KOPT-K1 (cell line): ENCODE data around the gene TENM4.

Source experiments
- H3K27ac ChIP-seq: fragments of 200-600 bp; sonication (generic); 2 replicates; pipeline ENCODE4 v1.5.1; 2016; ENCODE audit warnings: antibody characterized with exemption, mild to moderate bottlenecking, low read depth, low read length; ENCODE audit not compliant: poor library complexity, severe bottlenecking
- H3K36me3 ChIP-seq: fragments of 200-600 bp; sonication (generic); 2 replicates; pipeline ENCODE4 v1.5.1; 2017; ENCODE audit warnings: antibody characterized with exemption, mild to moderate bottlenecking, low read length, moderate library complexity; ENCODE audit not compliant: insufficient read depth
- H3K9me3 ChIP-seq: fragments of 200-600 bp; sonication (generic); 2 replicates; pipeline ENCODE4 v1.5.1; 2017; ENCODE audit warnings: antibody characterized with exemption, low read length, mild to moderate bottlenecking; ENCODE audit not compliant: insufficient read depth, poor library complexity, severe bottlenecking

TENM4 gene

GRCh38 chr11:79092791-79093353 lies 348.0 kb downstream of the TENM4 start:
- Histone ChIP-seq H3K9me3 (no peaks in the 10 kb centered on the region), H3K36me3 (no peaks in the 10 kb centered on the region), H3K27ac (no peak overlapping the region)

- H3K36me3 ChIP-seq, result no peaks in the 10 kb centered on the region
- H3K27ac ChIP-seq, result no peak overlapping the region
- H3K9me3 ChIP-seq, result no peaks in the 10 kb centered on the region
Observed at GRCh38 chr11:79090191-79090705, 350.6 kb downstream of the TENM4 start.

GRCh38 chr11:79089601-79090000 lies 351.2 kb downstream of the TENM4 start:
- Histone ChIP-seq H3K27ac (no peak overlapping the region), H3K36me3 (no peaks in the 10 kb centered on the region), H3K9me3 (no peaks in the 10 kb centered on the region)

- Histone ChIP-seq H3K36me3 (no peaks in the 10 kb centered on the region), H3K27ac (no peak overlapping the region), H3K9me3 (no peaks in the 10 kb centered on the region)
Observed at GRCh38 chr11:79088967-79089366, 351.9 kb downstream of the TENM4 start.

GRCh38 chr11:79087961-79088318 lies 352.9 kb downstream of the TENM4 start:
- no peaks in the 10 kb centered on the region for H3K36me3 ChIP-seq
- H3K27ac ChIP-seq, result no peak overlapping the region
- H3K9me3 ChIP-seq, result no peaks in the 10 kb centered on the region

- H3K9me3 ChIP-seq, result no peaks in the 10 kb centered on the region
- no peaks in the 10 kb centered on the region for H3K36me3 ChIP-seq
- H3K27ac ChIP-seq, result no peak overlapping the region
Observed at GRCh38 chr11:79087238-79087960, 353.4 kb downstream of the TENM4 start.

GRCh38 chr11:79086056-79086455 lies 354.8 kb downstream of the TENM4 start:
- H3K27ac ChIP-seq, result no peak overlapping the region
- H3K36me3 ChIP-seq, result no peaks in the 10 kb centered on the region
- H3K9me3 ChIP-seq, result no peaks in the 10 kb centered on the region

GRCh38 chr11:79084382-79084781 lies 356.4 kb downstream of the TENM4 start:
- Histone ChIP-seq H3K9me3 (no peaks in the 10 kb centered on the region), H3K36me3 (no peaks in the 10 kb centered on the region), H3K27ac (no peak overlapping the region)

GRCh38 chr11:79083352-79083751 lies 357.5 kb downstream of the TENM4 start:
- Histone ChIP-seq H3K36me3 (no peaks in the 10 kb centered on the region), H3K9me3 (no peaks in the 10 kb centered on the region), H3K27ac (no peak overlapping the region)

- H3K27ac ChIP-seq, result no peak overlapping the region
- no peaks in the 10 kb centered on the region for H3K9me3 ChIP-seq
- H3K36me3 ChIP-seq, result no peaks in the 10 kb centered on the region
Observed at GRCh38 chr11:79082907-79083306, 357.9 kb downstream of the TENM4 start.

GRCh38 chr11:79082280-79082679 lies 358.6 kb downstream of the TENM4 start:
- no peaks in the 10 kb centered on the region for H3K36me3 ChIP-seq
- no peak overlapping the region for H3K27ac ChIP-seq
- H3K9me3 ChIP-seq, result no peaks in the 10 kb centered on the region

- Histone ChIP-seq H3K27ac (no peak overlapping the region), H3K36me3 (no peaks in the 10 kb centered on the region), H3K9me3 (no peaks in the 10 kb centered on the region)
Observed at GRCh38 chr11:79081471-79082031, 359.3 kb downstream of the TENM4 start.

- Histone ChIP-seq H3K36me3 (no peaks in the 10 kb centered on the region), H3K27ac (no peak overlapping the region), H3K9me3 (no peaks in the 10 kb centered on the region)
Observed at GRCh38 chr11:79080551-79080950, 360.3 kb downstream of the TENM4 start.

- no peaks in the 10 kb centered on the region for H3K36me3 ChIP-seq
- no peak overlapping the region for H3K27ac ChIP-seq
- no peaks in the 10 kb centered on the region for H3K9me3 ChIP-seq
Observed at GRCh38 chr11:79078999-79079398, 361.8 kb downstream of the TENM4 start.

- Histone ChIP-seq H3K9me3 (no peaks in the 10 kb centered on the region), H3K27ac (no peak overlapping the region), H3K36me3 (no peaks in the 10 kb centered on the region)
Observed at GRCh38 chr11:79078456-79078855, 362.4 kb downstream of the TENM4 start.
